Stimulated activated memory B cell treated with anti-CD40 and anti-IgM and Interleukin-4, amounts not matched to agents 10 μg/mL and 1 μg/mL and 100 μg/mL, for 72 hours (primary cell): ENCODE data around the gene ACLY.
"Not testable (repeated sequence)": the region's sequence is repeated elsewhere in the genome, so short reads cannot be mapped to it uniquely, and the experiment has no call there.

ENCODE experiments used
- ATAC-seq: fragments of 150-1000 bp; cut with Tn5 transposase; 2 replicates; pipeline ENCODE4 v1.10.0; 2021
- H3K27ac Mint-ChIP-seq: one replicate; pipeline ENCODE4 v1.8.0; 2022; ENCODE audit warnings: mild to moderate bottlenecking, mixed read lengths
- H3K27me3 Mint-ChIP-seq: one replicate; pipeline ENCODE4 v1.8.0; 2022; ENCODE audit warnings: mixed read lengths
- H3K36me3 Mint-ChIP-seq: one replicate; pipeline ENCODE4 v1.8.0; 2022; ENCODE audit warnings: mixed read lengths
- H3K4me1 Mint-ChIP-seq: one replicate; pipeline ENCODE4 v1.8.0; 2022; ENCODE audit warnings: mixed read lengths
- H3K4me3 Mint-ChIP-seq: one replicate; pipeline ENCODE4 v1.8.0; 2022; ENCODE audit warnings: mild to moderate bottlenecking, moderate library complexity, mixed read lengths
- H3K9me3 Mint-ChIP-seq: one replicate; pipeline ENCODE4 v1.8.0; 2022; ENCODE audit warnings: mixed read lengths

The ACLY gene

DNA sequence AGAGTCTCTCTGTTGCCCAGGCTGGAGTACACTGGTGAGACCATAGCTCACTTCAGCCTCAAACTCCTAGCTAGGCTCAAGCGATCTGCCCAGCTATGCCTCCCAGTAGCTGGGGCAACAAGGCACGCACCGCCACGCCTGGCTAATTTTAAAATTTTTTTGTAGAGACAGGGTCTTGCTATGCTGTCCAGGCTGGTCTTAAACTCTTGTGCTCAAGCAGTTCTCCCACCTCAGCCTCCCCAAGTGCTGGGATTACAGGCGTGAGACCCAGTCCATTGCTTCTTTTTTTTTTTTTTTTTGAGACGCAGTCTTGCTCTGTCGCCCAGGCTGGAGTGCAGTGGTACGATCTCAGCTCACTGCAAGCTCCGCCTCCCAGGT lies 44.5 kb downstream of the ACLY start:
- H3K9me3 Mint-ChIP-seq, H3K4me1 Mint-ChIP-seq, H3K27me3 Mint-ChIP-seq, H3K27ac Mint-ChIP-seq, ATAC-seq, H3K4me3 Mint-ChIP-seq: not testable (repeated sequence)
- H3K36me3 Mint-ChIP-seq, result peaks cover 57% of the 10 kb centered on the region

DNA sequence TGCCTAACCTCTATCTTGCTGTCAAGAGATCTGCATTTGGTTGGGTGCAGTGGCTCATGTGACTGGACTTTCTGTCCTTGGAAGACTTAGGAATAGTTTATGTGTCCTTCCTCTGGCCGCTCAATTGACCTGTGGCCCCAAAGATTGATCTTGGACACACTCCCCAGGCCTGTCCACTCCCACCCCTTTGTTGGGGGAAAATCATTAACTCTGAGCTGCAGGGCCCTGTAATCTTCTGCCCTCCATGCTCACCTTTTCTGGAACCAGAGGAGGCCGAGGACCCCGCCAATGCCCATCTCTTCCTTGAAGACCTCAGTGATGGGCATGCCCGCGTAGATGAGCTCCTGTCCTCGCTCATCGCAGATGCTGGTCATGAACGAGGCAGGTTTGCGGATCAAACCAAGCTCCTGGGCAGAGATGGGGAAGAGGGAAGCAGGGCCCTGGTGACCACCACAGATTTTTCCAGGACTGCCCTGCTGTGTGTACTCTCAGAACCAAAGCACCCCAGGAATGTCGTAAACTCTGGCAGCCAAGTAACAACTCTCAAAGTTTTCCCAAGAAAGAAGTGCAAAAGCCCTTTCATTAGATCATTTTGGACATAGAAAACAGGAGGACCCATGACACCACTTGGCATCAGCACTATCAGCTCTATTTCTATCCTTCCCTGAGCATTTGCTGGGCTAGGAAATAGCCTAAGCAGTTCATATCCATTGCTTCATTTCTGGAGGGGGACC lies 45.0 kb downstream of the ACLY start:
- no peak overlapping the region for H3K4me3 Mint-ChIP-seq
- no peak for ATAC-seq
- peaks cover 63% of the 10 kb centered on the region for H3K36me3 Mint-ChIP-seq
- no peaks in the 10 kb centered on the region for H3K27me3 Mint-ChIP-seq
- H3K9me3 Mint-ChIP-seq, result no peaks in the 10 kb centered on the region
- H3K27ac Mint-ChIP-seq, result no peak overlapping the region
- H3K4me1 Mint-ChIP-seq, result no peaks in the 10 kb centered on the region

DNA sequence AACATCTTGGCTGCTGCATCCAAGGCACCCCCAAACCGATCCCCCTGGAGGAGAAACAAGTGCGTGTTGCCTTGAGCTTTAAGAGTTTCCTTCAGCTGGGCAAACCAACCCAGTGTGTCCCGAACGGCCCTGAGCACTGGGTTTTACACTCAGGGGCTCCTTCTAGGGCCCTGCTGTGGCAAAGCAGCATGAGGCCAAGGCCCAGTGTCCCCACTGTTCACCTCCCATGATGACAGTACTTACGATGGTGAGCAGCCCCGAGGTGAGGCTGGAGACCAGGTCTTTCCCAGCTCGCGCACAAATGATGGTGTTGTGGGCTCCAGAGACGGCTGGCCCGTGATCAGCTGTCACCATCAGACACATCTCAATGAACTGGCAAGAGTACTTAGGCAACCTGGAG lies 47.0 kb downstream of the ACLY start:
- no peak for ATAC-seq
- peaks cover 54% of the 10 kb centered on the region for H3K36me3 Mint-ChIP-seq
- H3K27me3 Mint-ChIP-seq, result no peaks in the 10 kb centered on the region
- H3K9me3 Mint-ChIP-seq, result no peaks in the 10 kb centered on the region
- H3K27ac Mint-ChIP-seq, result no peak overlapping the region
- H3K4me1 Mint-ChIP-seq, result no peaks in the 10 kb centered on the region
- no peak overlapping the region for H3K4me3 Mint-ChIP-seq

DNA sequence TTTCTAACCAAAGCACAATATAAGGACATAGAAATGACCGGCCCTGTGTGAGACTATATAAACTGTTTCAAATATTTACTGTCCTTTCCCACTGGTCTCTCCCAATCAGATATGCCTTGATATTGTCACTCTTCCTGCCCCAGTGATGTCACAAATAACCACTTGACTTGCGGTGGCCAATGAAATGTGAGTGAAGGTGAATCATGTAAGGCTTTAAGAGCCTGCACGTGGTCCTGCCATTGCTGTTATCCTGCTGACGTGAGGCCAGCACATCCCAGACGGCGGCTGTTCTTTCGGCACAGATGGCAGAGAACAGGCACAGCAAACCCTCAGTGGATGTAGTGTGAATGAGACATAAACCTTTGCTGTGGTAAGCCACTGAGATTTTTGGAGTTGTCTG lies 48.1 kb downstream of the ACLY start:
- no peak overlapping the region for H3K27ac Mint-ChIP-seq
- no peak for ATAC-seq

DNA sequence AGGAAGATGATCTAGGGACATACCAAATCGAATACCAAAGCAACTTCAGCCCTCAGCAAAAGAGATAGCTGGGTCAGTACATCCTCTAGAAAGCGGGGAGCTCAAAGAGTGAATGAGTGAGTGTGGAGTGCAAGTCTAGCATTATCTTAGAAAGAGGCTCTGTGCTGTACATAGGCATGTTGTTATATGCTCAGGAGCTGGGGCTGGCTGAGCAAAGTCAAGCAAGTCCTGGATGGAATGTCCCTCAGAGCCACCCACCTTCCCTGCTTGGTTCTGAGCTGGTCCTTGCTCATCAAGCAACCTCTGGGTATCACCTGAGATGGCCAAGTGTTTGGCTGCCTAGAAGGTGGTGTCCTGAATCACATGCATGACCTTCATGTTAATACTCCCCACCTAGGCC lies 48.7 kb downstream of the ACLY start:
- Mint-ChIP-seq H3K27ac (no peak overlapping the region), H3K36me3 (peaks cover 49% of the 10 kb centered on the region), H3K27me3 (no peaks in the 10 kb centered on the region), H3K9me3 (no peaks in the 10 kb centered on the region), H3K4me1 (peaks cover 4% of the 10 kb centered on the region), H3K4me3 (no peak overlapping the region)
- no peak for ATAC-seq

More for the DNA sequence above, 48.1 kb downstream of the ACLY start:
- H3K4me3 Mint-ChIP-seq, result no peak overlapping the region
- H3K36me3 Mint-ChIP-seq, result peaks cover 49% of the 10 kb centered on the region
- no peaks in the 10 kb centered on the region for H3K9me3 Mint-ChIP-seq
- H3K4me1 Mint-ChIP-seq, result peaks cover under 1% of the 10 kb centered on the region
- H3K27me3 Mint-ChIP-seq, result no peaks in the 10 kb centered on the region

DNA sequence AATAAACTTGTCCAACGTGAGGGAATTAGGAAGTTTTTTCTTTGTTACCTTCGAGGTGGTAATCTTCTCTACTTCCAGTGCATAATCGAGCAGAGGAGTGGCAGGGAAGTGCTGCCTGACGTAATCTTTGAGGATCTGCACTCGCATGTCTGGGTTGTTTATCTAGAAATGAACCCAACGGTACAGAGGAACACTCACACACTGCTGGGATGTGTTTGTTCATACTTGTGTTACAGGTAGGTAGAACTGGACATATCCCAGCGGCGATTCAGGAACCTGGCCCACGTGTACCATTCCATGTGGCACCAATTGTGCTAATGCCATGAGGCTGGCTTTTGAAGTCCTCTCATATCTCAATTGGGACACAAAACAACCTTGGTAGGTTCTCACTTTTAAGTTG lies 49.3 kb downstream of the ACLY start:
- no peak overlapping the region for H3K27ac Mint-ChIP-seq

DNA sequence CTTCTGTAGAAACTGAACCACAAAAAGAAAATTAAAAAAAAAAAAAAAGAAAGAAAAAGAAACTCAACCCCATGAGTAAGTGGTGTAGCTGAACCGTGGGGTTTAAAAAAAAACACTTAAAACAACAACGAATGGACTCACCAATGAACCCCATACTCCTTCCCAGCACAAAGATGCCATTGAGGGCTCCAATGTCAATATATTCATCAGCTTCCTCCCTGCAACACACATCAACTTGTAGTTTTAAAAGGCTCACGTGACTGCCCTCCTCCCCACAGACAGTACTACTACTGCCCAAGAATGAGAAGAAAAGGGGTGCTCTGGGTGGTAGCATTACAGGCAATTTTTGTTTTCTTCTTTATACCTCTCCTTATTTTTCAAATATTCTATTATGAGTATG lies 50.2 kb downstream of the ACLY start:
- no peak overlapping the region for H3K27ac Mint-ChIP-seq

More for the DNA sequence above, 49.3 kb downstream of the ACLY start:
- Mint-ChIP-seq H3K4me1 (peaks cover 4% of the 10 kb centered on the region), H3K27me3 (no peaks in the 10 kb centered on the region), H3K9me3 (no peaks in the 10 kb centered on the region), H3K4me3 (no peak overlapping the region), H3K36me3 (peaks cover 49% of the 10 kb centered on the region)
- ATAC-seq, result no peak

DNA sequence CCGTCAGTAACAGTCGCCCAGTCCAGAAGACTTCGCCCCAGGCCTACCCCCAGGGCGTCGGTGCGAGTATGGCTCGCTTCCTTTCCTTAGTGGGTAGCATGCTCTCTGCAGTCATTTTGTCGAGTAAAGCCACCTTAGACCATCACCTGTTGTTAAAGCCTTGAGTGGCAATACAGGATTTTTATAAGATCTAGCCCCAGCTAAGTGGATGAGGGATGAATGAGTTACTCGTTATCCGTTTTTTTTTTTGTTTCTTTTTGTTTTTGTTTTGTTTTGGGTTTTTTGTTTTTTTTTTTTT lies 53.2 kb downstream of the ACLY start:
- Mint-ChIP-seq H3K9me3 (no peaks in the 10 kb centered on the region), H3K4me1 (peaks cover 21% of the 10 kb centered on the region), H3K4me3 (no peak overlapping the region), H3K27me3 (no peaks in the 10 kb centered on the region), H3K36me3 (peaks cover 15% of the 10 kb centered on the region), H3K27ac (no peak overlapping the region)
- ATAC-seq, result no peak

More for the DNA sequence above, 50.2 kb downstream of the ACLY start:
- H3K27me3 Mint-ChIP-seq, result no peaks in the 10 kb centered on the region
- no peaks in the 10 kb centered on the region for H3K9me3 Mint-ChIP-seq
- H3K4me1 Mint-ChIP-seq, result peaks cover 4% of the 10 kb centered on the region
- no peak for ATAC-seq
- peaks cover 45% of the 10 kb centered on the region for H3K36me3 Mint-ChIP-seq
- H3K4me3 Mint-ChIP-seq, result no peak overlapping the region

DNA sequence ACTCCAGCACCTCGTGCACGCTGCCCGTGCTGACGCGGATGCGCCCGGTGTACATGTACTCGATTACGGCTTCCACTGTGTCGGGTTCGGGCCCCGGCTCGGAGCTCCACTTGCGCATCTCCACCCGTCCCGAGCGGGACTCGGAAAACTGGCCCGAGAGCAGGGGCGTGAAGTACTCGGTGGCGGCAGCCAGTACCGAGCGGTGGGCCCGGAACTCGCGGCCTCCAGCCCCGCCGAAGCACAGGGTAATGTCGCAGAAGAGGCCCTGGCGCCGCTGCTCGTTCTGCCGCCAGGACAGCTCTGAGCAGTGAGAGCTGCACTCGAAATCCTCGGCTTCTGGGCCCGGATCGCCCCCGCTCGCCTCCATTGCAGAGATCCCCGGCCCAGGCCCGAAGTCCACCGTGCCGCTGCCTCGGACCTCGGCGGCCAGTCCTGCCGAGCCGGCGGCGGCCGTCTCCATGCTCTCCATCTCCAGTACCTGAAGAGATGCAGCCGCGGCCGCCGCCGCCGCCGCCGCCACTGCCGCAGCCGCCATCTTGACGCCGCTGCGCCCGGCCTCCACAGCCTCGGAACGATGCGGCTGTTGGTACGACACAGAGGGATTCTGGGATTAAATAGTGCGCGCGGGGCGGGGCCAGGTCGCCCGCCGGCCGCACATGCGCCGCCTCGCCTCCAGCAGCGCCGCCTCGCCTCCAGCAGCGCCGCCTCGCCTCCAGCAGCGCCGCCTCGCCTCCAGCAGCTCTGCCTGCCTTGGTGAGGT lies 53.7 kb downstream of the ACLY start, which contains the start of gene KLHL11:
Gene KLHL11, minus strand, starts transcription at position 588 of the 760 bp plus-strand sequence. Its CDS starts 53 bp downstream, at position 535.
- H3K36me3 Mint-ChIP-seq, result peaks cover 14% of the 10 kb centered on the region
- peaks cover 24% of the 10 kb centered on the region for H3K4me1 Mint-ChIP-seq
- no peaks in the 10 kb centered on the region for H3K9me3 Mint-ChIP-seq
- no peak within 1 kb of the TSS for H3K27ac Mint-ChIP-seq
- H3K27me3 Mint-ChIP-seq, result no peaks in the 10 kb centered on the region
- no peak within 1 kb of the TSS for H3K4me3 Mint-ChIP-seq
- peak; percentile 98 for ATAC-seq

DNA sequence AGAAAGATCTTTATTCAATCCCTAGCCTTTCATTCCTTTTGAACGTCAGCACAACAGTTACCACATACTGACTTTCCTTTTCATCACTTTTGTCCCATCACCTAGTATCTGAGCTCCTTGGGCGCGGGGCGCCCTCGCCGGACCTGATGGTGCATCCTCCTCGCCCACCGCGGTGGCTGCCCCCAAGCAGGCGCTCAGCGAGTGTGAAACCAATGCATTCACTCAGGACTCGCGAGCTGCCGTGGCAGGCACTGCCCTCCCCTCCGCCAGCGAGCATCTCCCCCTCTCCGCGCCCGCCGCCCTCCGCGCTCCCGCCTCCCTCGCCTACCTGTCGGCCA lies 54.3 kb downstream of the ACLY start:
- H3K4me1 Mint-ChIP-seq, result peaks cover 24% of the 10 kb centered on the region

DNA sequence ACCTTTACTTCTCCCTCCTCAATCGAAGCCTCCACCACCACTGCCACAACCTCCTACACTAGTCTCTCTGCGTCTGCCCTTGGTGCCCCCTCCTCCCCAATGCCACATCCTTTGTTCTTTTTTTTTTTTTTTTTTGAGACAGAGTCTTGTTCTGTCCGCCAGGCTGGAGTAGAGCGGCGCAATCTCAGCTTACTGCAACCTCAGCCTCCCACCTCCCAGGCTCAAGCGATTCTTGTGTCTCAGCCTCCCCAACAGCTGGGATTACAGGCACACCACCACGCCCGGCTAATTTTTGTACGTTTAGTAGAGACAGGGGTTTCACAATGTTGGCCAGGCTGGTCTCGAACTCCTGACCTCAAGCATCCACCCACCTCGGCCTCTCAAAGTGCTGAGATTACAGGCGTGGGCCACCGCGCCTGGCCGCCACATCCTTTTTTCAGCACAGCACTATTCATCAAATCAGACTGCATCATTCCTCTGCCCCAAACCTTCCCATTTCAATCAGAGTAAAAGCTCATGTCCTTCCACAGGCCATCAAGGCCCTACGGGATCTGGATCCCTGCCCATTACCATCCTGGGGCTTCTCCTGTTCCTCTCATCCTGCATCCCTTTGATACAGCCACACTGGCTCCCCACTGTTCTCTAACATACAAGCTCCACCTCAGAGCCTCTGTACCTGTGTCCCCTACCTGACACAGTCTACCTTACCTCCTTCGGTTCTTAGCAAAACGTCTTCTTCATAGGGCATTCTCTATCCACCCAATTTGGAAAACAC lies 55.5 kb downstream of the ACLY start:
- Mint-ChIP-seq H3K36me3 (peaks cover 2% of the 10 kb centered on the region), H3K27me3 (no peaks in the 10 kb centered on the region), H3K27ac (no peak overlapping the region), H3K4me1 (peaks cover 24% of the 10 kb centered on the region), H3K9me3 (no peaks in the 10 kb centered on the region), H3K4me3 (no peak overlapping the region)
- no peak for ATAC-seq

More for the DNA sequence above, 54.3 kb downstream of the ACLY start:
- no peak overlapping the region for H3K27ac Mint-ChIP-seq
- H3K4me3 Mint-ChIP-seq, result no peak overlapping the region
- H3K27me3 Mint-ChIP-seq, result no peaks in the 10 kb centered on the region
- H3K36me3 Mint-ChIP-seq, result peaks cover 14% of the 10 kb centered on the region
- no peaks in the 10 kb centered on the region for H3K9me3 Mint-ChIP-seq
- no peak for ATAC-seq

DNA sequence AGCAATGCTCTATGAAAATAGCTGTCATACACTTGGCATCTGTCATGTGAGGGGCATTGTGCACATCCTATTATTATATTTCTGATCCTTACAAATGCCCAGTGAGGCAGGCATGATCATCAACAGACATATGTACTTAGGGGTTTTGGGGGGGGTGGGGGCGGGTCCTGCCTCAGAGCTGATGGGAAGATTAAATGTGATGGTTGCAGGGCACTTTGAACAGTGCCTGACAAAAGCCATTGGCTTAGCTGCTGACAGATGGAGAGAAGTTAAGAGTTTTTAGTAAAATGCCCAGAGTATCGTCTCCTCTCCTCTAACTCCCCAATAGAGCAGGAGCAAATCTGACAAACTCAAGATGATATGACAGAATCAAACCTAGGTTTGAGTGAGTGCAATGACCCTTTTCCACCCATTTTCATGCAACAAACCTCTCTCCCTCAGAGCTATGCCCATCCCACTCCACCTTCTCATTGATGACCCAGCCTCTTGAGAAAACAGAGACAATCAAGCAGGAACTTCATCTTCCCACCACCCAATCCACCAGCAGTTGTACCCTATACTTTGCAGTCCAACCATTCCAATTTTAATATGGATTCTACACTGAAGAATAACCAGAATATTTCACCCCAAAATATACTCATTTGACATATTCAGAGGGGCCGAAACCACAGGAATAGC lies 58.4 kb downstream of the ACLY start:
- H3K9me3 Mint-ChIP-seq, result no peaks in the 10 kb centered on the region
- ATAC-seq, result no peak
- H3K27ac Mint-ChIP-seq, result no peak overlapping the region
- no peaks in the 10 kb centered on the region for H3K36me3 Mint-ChIP-seq
- peaks cover 21% of the 10 kb centered on the region for H3K4me1 Mint-ChIP-seq
- H3K27me3 Mint-ChIP-seq, result no peaks in the 10 kb centered on the region
- no peak overlapping the region for H3K4me3 Mint-ChIP-seq

DNA sequence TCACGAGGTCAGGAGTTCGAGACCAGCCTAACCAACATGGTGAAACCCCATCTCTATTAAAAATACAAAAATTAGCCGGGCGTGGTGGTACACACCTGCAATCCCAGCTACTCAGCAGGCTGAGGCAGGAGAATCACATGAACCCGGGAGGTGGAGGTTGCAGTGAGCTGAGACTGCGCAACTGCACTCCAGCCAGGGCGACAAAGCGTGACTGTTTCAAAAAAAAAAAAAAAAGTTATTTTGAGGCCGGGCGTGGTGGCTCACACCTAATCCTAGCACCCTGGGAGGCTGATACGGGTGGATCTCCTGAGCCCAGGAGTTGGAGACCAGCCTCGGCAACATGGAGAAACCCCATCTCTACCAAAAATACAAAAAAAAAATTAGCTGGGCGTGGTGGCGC lies 67.4 kb downstream of the ACLY start:
- H3K9me3 Mint-ChIP-seq, ATAC-seq, H3K27me3 Mint-ChIP-seq, H3K27ac Mint-ChIP-seq, H3K4me3 Mint-ChIP-seq: not testable (repeated sequence)
- Mint-ChIP-seq H3K4me1 (peaks cover 18% of the 10 kb centered on the region), H3K36me3 (peaks cover 26% of the 10 kb centered on the region)

DNA sequence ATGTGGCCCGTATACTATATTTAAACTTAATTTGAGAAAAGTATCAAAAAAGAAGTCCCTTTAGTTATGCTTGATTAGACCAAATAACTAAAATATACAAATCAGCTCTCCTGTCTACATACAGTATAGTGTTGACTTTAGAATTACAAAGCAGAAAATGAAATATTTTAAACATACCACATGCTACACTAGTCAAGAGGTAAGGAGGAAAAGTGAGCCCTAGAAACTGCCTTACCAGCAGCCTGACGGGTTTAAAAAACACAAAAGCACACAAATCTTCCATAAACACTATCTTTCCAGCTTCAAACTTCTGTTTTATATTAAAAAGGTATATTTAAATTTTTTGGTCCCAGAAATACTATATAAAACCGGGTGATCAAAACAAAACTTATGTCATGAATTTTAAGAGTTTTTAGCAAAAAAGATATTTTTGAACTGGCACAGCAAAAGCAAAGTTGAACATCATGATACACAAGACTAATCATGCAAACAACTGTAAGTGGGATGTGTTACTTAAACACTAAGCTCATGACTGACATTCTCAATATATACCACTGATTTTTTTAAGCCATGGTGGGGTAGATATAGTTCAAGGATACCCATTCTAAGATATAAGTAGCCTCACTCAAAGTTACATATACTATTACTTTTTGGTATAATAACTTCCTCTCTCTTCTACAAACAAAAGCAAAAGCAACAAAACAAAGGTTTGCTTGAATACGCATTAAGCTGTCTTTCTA lies 69.3 kb downstream of the ACLY start:
- no peaks in the 10 kb centered on the region for H3K27me3 Mint-ChIP-seq
- peaks cover 18% of the 10 kb centered on the region for H3K4me1 Mint-ChIP-seq
- H3K36me3 Mint-ChIP-seq, result peaks cover 22% of the 10 kb centered on the region
- H3K4me3 Mint-ChIP-seq, result no peak overlapping the region
- H3K27ac Mint-ChIP-seq, result no peak overlapping the region
- no peaks in the 10 kb centered on the region for H3K9me3 Mint-ChIP-seq
- no peak for ATAC-seq

DNA sequence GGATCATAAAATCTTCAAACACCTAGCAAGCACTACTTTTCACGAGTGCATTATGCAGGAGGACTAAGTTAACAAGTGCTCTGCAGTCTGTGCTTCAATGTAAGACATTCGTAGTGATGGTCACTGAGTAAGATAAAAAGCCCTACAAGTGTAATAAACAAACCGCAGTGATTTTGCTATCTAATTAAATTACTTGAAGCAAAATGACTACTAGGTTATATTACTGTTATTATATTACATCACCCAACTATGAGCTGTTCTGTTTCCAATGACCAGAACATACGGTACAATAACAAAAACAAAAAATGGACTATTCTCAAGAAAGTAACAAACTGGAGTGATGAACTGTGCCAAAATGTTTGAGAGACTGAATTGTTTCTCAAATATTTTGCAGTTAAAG lies 70.0 kb downstream of the ACLY start:
- no peaks in the 10 kb centered on the region for H3K9me3 Mint-ChIP-seq

More for the DNA sequence above, 70.0 kb downstream of the ACLY start:
- Mint-ChIP-seq H3K27ac (no peak overlapping the region), H3K4me1 (peaks cover 18% of the 10 kb centered on the region), H3K4me3 (no peak overlapping the region), H3K27me3 (no peaks in the 10 kb centered on the region), H3K36me3 (peaks cover 15% of the 10 kb centered on the region)
- ATAC-seq, result no peak
